B cell (primary cell): ENCODE data around the gene COG4. TPM values are rescaled to one million over a fixed set of nuclear protein-coding genes. Genes with fewer than 3 reads are reported as not detected.

ENCODE experiments used
- ATAC-seq: fragments of 200-7000 bp; cut with Tn5 transposase; one replicate; pipeline ENCODE4 v1.10.0; 2021; ENCODE audit warnings: low read depth, mild to moderate bottlenecking, moderate number of reproducible peaks, moderate library complexity
- CTCF ChIA-PET: fragments of 350-600 bp; sonication (Branson Sonifier 250); formaldehyde crosslinking; loops from one replicate; lab custom pipeline; 2021; ENCODE audit warnings: antibody characterized with exemption, inconsistent platforms; lab: Charles Lee
- POLR2A ChIA-PET: fragments of 350-600 bp; sonication (Branson Sonifier 250); formaldehyde crosslinking; loops from one replicate; lab custom pipeline; 2021; ENCODE audit warnings: antibody characterized with exemption; lab: Charles Lee
- DNase-seq: peaks from one replicate; pipeline ENCODE4 v3.0.0; 2013
- H2AFZ ChIP-seq: 2 replicates; pipeline ENCODE4 v1.6.1; 2012; ENCODE audit warnings: mild to moderate bottlenecking, low read depth, low read length; ENCODE audit not compliant: insufficient read depth, poor library complexity, severe bottlenecking
- H3K27ac ChIP-seq, 2 donors: 1 replicate in 1 of 2; 2 replicates in 1 of 2; pipeline ENCODE4 v1.5.1; 2012 to 2013; ENCODE audit warnings: low read length in 2 of 2, mild to moderate bottlenecking in 2 of 2, moderate library complexity in 1 of 2
- H3K27me3 ChIP-seq, 4 experiments: fragments of 200-600 bp in 1 of 4; sonication (generic) in 1 of 4; replicated peaks in 1 of 4; 1 replicate in 2 of 4; 2 replicates in 2 of 4; pipeline versions ENCODE4 v1.6.1 to v1.7.0; 2013 to 2016; ENCODE audit warnings: low read length in 3 of 4, mild to moderate bottlenecking in 2 of 4, mixed read lengths in 1 of 4, moderate library complexity in 1 of 4; ENCODE audit not compliant: insufficient read depth in 4 of 4, control insufficient read depth in 3 of 4; ENCODE audit errors: control extremely low read depth in 1 of 4
- H3K36me3 ChIP-seq, 2 experiments: replicated peaks in 1 of 2; 1 replicate in 1 of 2; 2 replicates in 1 of 2; pipeline versions ENCODE4 v1.6.1 to v1.7.1; 2013; ENCODE audit warnings: low read length in 1 of 2; ENCODE audit not compliant: insufficient read depth in 2 of 2, control insufficient read depth in 1 of 2; ENCODE audit errors: control extremely low read depth in 1 of 2, extremely low read depth in 1 of 2
- H3K4me1 ChIP-seq, 2 donors: fragments of 200-600 bp in 1 of 2; sonication (generic) in 1 of 2; 1 replicate in 1 of 2; 2 replicates in 1 of 2; pipeline versions ENCODE4 v1.5.1 to v1.6.1; 2013 to 2017; ENCODE audit warnings: low read length in 2 of 2; ENCODE audit not compliant: control insufficient read depth in 2 of 2, insufficient read depth in 2 of 2
- H3K4me2 ChIP-seq: replicated peaks from 2 replicates; pipeline ENCODE3; 2012; ENCODE audit warnings: mild to moderate bottlenecking, low read depth, low read length; ENCODE audit not compliant: poor library complexity, severe bottlenecking
- H3K4me3 ChIP-seq, 5 experiments: fragments of 200-600 bp in 1 of 5; sonication (generic) in 1 of 5; 1 replicate in 3 of 5; 2 replicates in 2 of 5; pipeline versions ENCODE4 v1.5.1 to v1.7.0; 2011 to 2016; ENCODE audit warnings: low read length in 4 of 5, mild to moderate bottlenecking in 4 of 5, low read depth in 2 of 5, control low read depth in 1 of 5, moderate library complexity in 1 of 5; ENCODE audit not compliant: insufficient read depth in 1 of 5; ENCODE audit errors: control extremely low read depth in 1 of 5, extremely low read depth in 1 of 5
- H3K79me2 ChIP-seq: fragments of 200-600 bp; sonication (generic); one replicate; pipeline ENCODE4 v1.6.0; 2016; ENCODE audit warnings: low read length; ENCODE audit not compliant: control insufficient read depth, insufficient read depth
- H3K9ac ChIP-seq: fragments of 200-600 bp; sonication (generic); 2 replicates; pipeline ENCODE4 v1.6.1; 2017; ENCODE audit warnings: mild to moderate bottlenecking, low read length, moderate library complexity
- H3K9me3 ChIP-seq, 3 donors: one replicate each; pipeline versions ENCODE4 v1.6.1 to v1.7.1; 2013; ENCODE audit warnings: low read length in 2 of 3; ENCODE audit not compliant: control insufficient read depth in 2 of 3, insufficient read depth in 1 of 3; ENCODE audit errors: control extremely low read depth in 1 of 3
- H4K20me1 ChIP-seq: 2 replicates; pipeline ENCODE4 v1.6.0; 2012; ENCODE audit warnings: mild to moderate bottlenecking, low read length; ENCODE audit not compliant: insufficient read depth, control insufficient read depth, poor library complexity, severe bottlenecking
- H3K27ac Mint-ChIP-seq: one replicate; pipeline ENCODE4 v1.8.0; 2021; ENCODE audit warnings: mixed read lengths
- H3K27me3 Mint-ChIP-seq: one replicate; pipeline ENCODE4 v1.8.0; 2021; ENCODE audit warnings: mixed read lengths
- H3K4me1 Mint-ChIP-seq: one replicate; pipeline ENCODE4 v1.8.0; 2021; ENCODE audit warnings: mixed read lengths
- H3K4me3 Mint-ChIP-seq: one replicate; pipeline ENCODE4 v1.8.0; 2021; ENCODE audit warnings: mixed read lengths
- H3K9me3 Mint-ChIP-seq: one replicate; pipeline ENCODE4 v1.8.0; 2022; ENCODE audit warnings: mixed read lengths; ENCODE audit not compliant: insufficient read depth
- CTCF ChIP-seq: fragments of 200-600 bp; IDR thresholded peaks from one replicate; pipeline ENCODE4 v1.8.0; 2022; ENCODE audit warnings: antibody characterized with exemption, mild to moderate bottlenecking
- EZH2 ChIP-seq: IDR thresholded peaks from 2 replicates; pipeline ENCODE4 v1.6.1; 2012; ENCODE audit warnings: borderline replicate concordance, low read depth, mild to moderate bottlenecking, moderate library complexity, low read length; ENCODE audit not compliant: insufficient read depth, poor library complexity, severe bottlenecking
- WGBS: methylation state at CpG from one replicate; pipeline ENCODE4 v1.1.5; 2013; ENCODE audit warnings: missing lambda C conversion rate; ENCODE audit not compliant: insufficient coverage; 5-methylcytosine and 5-hydroxymethylcytosine counted together
- intact Hi-C: fragments of 100-400 bp; cut with micrococcal nuclease; formaldehyde crosslinking; loops from one replicate; pipeline ENCODE4 v1.10.0; 2022
- polyA plus RNA-seq: library from polyadenylated mRNA; depleted of rRNA; stranded (reverse); fragments of >200 nt; gene quantifications from 2 replicates; pipeline ENCODE4 v1.2.3, GENCODE V29; 2012
- total RNA-seq, 2 donors: library from RNA; stranded (reverse); fragments of 120-200 nt in 1 of 2; gene quantifications; 1 replicate in 1 of 2; 2 replicates in 1 of 2; pipeline versions ENCODE4 v1.2.3 to v1.2.4, GENCODE V29; 2013 to 2022

Gene COG4
- total and polyA plus RNA-seq, 2 donors (not counting 1 experiment from before 2014, with no cell fraction given): 49.4 to 60.6 TPM

- Histone ChIP-seq H2AFZ (no peak overlapping the region), H3K4me2 (no peak overlapping the region), H3K27ac (no peak overlapping the region), H3K79me2 (no peaks in the 10 kb centered on the region), H4K20me1 (no peaks in the 10 kb centered on the region), H3K4me3 (no peak overlapping the region), H3K36me3 (peaks cover 10 to 55% of the 10 kb centered on the region in 2 experiments), H3K4me1 (no peaks in the 10 kb centered on the region), H3K27me3 (no peaks in the 10 kb centered on the region), H3K9me3 (no peaks in the 10 kb centered on the region), H3K9ac (no peak overlapping the region)
- H3K4me1 Mint-ChIP-seq: no peaks in the 10 kb centered on the region
- intact Hi-C loops: no loop called here
- H3K27ac Mint-ChIP-seq: no peak overlapping the region
- ChIA-PET POLR2A (no interaction called here), CTCF (no interaction called here)
- H3K27me3 Mint-ChIP-seq: no peaks in the 10 kb centered on the region
- no peaks in the 10 kb centered on the region for H3K9me3 Mint-ChIP-seq
- TF ChIP-seq CTCF (no peak), EZH2 (no peak)
- no peak overlapping the region for H3K4me3 Mint-ChIP-seq
- 97% methylated on average over 5 of the region's 5 CpGs for WGBS
- DNase-seq: no peak
- no peak for ATAC-seq
Measured at GRCh38 chr16:70482624-70483023, 40.7 kb downstream of the COG4 start.

- Histone ChIP-seq H3K9ac (no peak overlapping the region), H3K36me3 (peaks cover 10 to 52% of the 10 kb centered on the region in 2 experiments), H3K79me2 (no peaks in the 10 kb centered on the region)
Measured at GRCh38 chr16:70481929-70482536, 41.3 kb downstream of the COG4 start.

More at GRCh38 chr16:70481929-70482536, 41.3 kb downstream of the COG4 start:
- H3K9me3 Mint-ChIP-seq: no peaks in the 10 kb centered on the region
- POLR2A ChIA-PET: no interaction called here
- no peak overlapping the region for H3K4me3 ChIP-seq
- H2AFZ ChIP-seq: no peak overlapping the region
- no peak overlapping the region for H3K27ac Mint-ChIP-seq
- H3K4me1 Mint-ChIP-seq: no peaks in the 10 kb centered on the region
- H3K27me3 Mint-ChIP-seq: no peaks in the 10 kb centered on the region
- H3K4me2 ChIP-seq: no peak overlapping the region
- no peak overlapping the region for H3K27ac ChIP-seq
- intact Hi-C loops: no loop called here
- CTCF ChIA-PET: no interaction called here
- H3K4me1 ChIP-seq: no peaks in the 10 kb centered on the region
- WGBS: 95% methylated on average over 7 of the region's 7 CpGs
- DNase-seq (no peak), ATAC-seq (no peak)
- TF ChIP-seq EZH2 (no peak), CTCF (no peak)
- H3K9me3 ChIP-seq: no peaks in the 10 kb centered on the region
- no peak overlapping the region for H3K4me3 Mint-ChIP-seq
- no peaks in the 10 kb centered on the region for H4K20me1 ChIP-seq
- H3K27me3 ChIP-seq: no peaks in the 10 kb centered on the region
